Motor neuron (in vitro differentiated cells): ENCODE measurements around the gene SLC35F1. TPM values are rescaled to one million over a fixed set of nuclear protein-coding genes. Genes with fewer than 3 reads are reported as not detected.

Experiments used
- ATAC-seq, 8 experiments: fragments of 200-7000 bp; cut with Tn5 transposase; replicated peaks in 6 of 8; 2 replicates each; pipeline ENCODE4 v1.8.0; 2021; ENCODE audit warnings: mild to moderate bottlenecking in 8 of 8, moderate library complexity in 8 of 8
- H3K27ac ChIP-seq, 2 donors: fragments of 250-450 bp; sonication (Bioruptor Pico); 2 replicates each; pipeline ENCODE4 v1.9.0; 2021; ENCODE audit warnings: antibody characterized with exemption in 2 of 2, mild to moderate bottlenecking in 2 of 2, moderate library complexity in 1 of 2
- H3K4me1 ChIP-seq, 2 donors: fragments of 250-450 bp; sonication (Bioruptor Pico); replicated peaks in 1 of 2; 2 replicates each; pipeline ENCODE4 v1.6.1; 2021; ENCODE audit warnings: antibody characterized with exemption in 2 of 2, mild to moderate bottlenecking in 2 of 2, moderate library complexity in 1 of 2
- H3K4me3 ChIP-seq, 5 donors: fragments of 250-450 bp; sonication (Bioruptor Pico); 2 replicates each; pipeline ENCODE4 v1.9.0; 2021; ENCODE audit warnings: antibody characterized with exemption in 5 of 5, mild to moderate bottlenecking in 5 of 5, moderate library complexity in 4 of 5
- WGBS, 10 experiments: fragments of 450-650 bp; shearing (Covaris generic); methylation state at CpG; one replicate each; pipeline ENCODE4 v1.0.0; 2022; 5-methylcytosine and 5-hydroxymethylcytosine counted together
- in situ Hi-C, 9 experiments: fragments of 400-800 bp; cut with MboI; loops; one replicate each; pipeline ENCODE4 v1.15.0; 2021; ENCODE audit warnings: low sequenced_read_pairs in 9 of 9, low pct_unique_long_range_greater_than_20kb in 2 of 9; ENCODE audit not compliant: unreplicated experiment in 9 of 9
- total RNA-seq, 8 experiments: library from RNA; unstranded; fragments of 300-600 nt; gene quantifications; 2 replicates each; pipeline versions ENCODE4 v1.2.3 to v1.2.4, GENCODE V29; 2022

SLC35F1 gene
- total RNA-seq, 8 experiments from 2014 or later = 0.15 to 39.4 (median 30.9) TPM; not detected in 1

- Histone ChIP-seq H3K4me1 (peaks cover 0 to 3% of the 10 kb centered on the region in 2 donors), H3K27ac (no peak overlapping the region), H3K4me3 (no peak overlapping the region)
- in situ Hi-C loops = no loop called here
- peak in 1 of 8 experiments; percentile 39 for ATAC-seq
- 0 to 100% (median 92%) methylated on average over 2 to 4 of the region's 4 CpGs; no CpG with 5 or more reads in 1 of the 10 experiments for WGBS, 10 experiments
These were observed 135.8 kb downstream of the SLC35F1 start for GRCh38 chr6:118042855-118043254.

GRCh38 chr6:118044275-118044674 is 137.2 kb downstream of the SLC35F1 start:
- in situ Hi-C loops = no loop called here
- H3K4me3 ChIP-seq = no peak overlapping the region
- 0 to 100% (median 71%) methylated on average over 1 to 2 of the region's 2 CpGs; no CpG with 5 or more reads in 3 of the 10 experiments for WGBS, 10 experiments
- no peak overlapping the region for H3K27ac ChIP-seq
- peak in 2 of 8 experiments; percentile 67 to 74 for ATAC-seq
- H3K4me1 ChIP-seq = peaks cover 0 to 3% of the 10 kb centered on the region in 2 donors

GRCh38 chr6:118054082-118054481 is 147.0 kb downstream of the SLC35F1 start:
- no peak overlapping the region for H3K4me3 ChIP-seq
- 0 to 88% (median 80%) methylated on average over 1 of the region's 1 CpG; no CpG with 5 or more reads in 2 of the 10 experiments for WGBS, 10 experiments
- in situ Hi-C loops = no loop called here
- ATAC-seq = no peak
- H3K4me1 ChIP-seq = no peaks in the 10 kb centered on the region
- H3K27ac ChIP-seq = no peak overlapping the region

- WGBS, 10 experiments = 0 to 100% (median 83%) methylated on average over 1 to 5 of the region's 8 CpGs; no CpG with 5 or more reads in 1 of the 10 experiments
- Histone ChIP-seq H3K4me1 (no peaks in the 10 kb centered on the region), H3K27ac (no peak overlapping the region), H3K4me3 (no peak overlapping the region)
- ATAC-seq = no peak
- in situ Hi-C loops = no loop called here
These were observed 154.6 kb downstream of the SLC35F1 start for GRCh38 chr6:118061666-118062065.

GRCh38 chr6:118080547-118080946 is 173.5 kb downstream of the SLC35F1 start:
- in situ Hi-C loops = no loop called here
- no peaks in the 10 kb centered on the region for H3K4me1 ChIP-seq

GRCh38 chr6:118083711-118084110 is 176.6 kb downstream of the SLC35F1 start:
- H3K4me1 ChIP-seq = peaks cover 4 to 13% of the 10 kb centered on the region in 2 donors
- 0 to 100% (median 65%) methylated on average over 1 to 2 of the region's 2 CpGs; no CpG with 5 or more reads in 1 of the 10 experiments for WGBS, 10 experiments
- H3K27ac ChIP-seq = no peak overlapping the region
- in situ Hi-C loops = no loop called here
- no peak for ATAC-seq
- H3K4me3 ChIP-seq = no peak overlapping the region

More at GRCh38 chr6:118080547-118080946, 173.5 kb downstream of the SLC35F1 start:
- no peak overlapping the region for H3K27ac ChIP-seq
- WGBS, 10 experiments = 0 to 83% (median 46%) methylated on average over 1 to 2 of the region's 2 CpGs; no CpG with 5 or more reads in 3 of the 10 experiments
- peak in 2 of 8 experiments; percentile 32 to 34 for ATAC-seq
- H3K4me3 ChIP-seq = no peak overlapping the region

- in situ Hi-C loops = no loop called here
- Histone ChIP-seq H3K4me1 (peaks cover 4 to 13% of the 10 kb centered on the region in 2 donors), H3K27ac (no peak overlapping the region), H3K4me3 (no peak overlapping the region)
- ATAC-seq = no peak
- WGBS, 10 experiments = 0 to 100% (median 89%) methylated on average over 1 to 2 of the region's 2 CpGs; no CpG with 5 or more reads in 1 of the 10 experiments
These were observed 178.6 kb downstream of the SLC35F1 start for GRCh38 chr6:118085665-118086064.

- in situ Hi-C loops = no loop called here
These were observed 179.1 kb downstream of the SLC35F1 start for GRCh38 chr6:118086159-118086558.

GRCh38 chr6:118092086-118092485 is 185.0 kb downstream of the SLC35F1 start:
- Histone ChIP-seq H3K4me1 (no peaks in the 10 kb centered on the region), H3K27ac (no peak overlapping the region), H3K4me3 (no peak overlapping the region)
- no peak for ATAC-seq
- in situ Hi-C loops = no loop called here

More at GRCh38 chr6:118086159-118086558, 179.1 kb downstream of the SLC35F1 start:
- no peak for ATAC-seq
- peaks cover 4 to 13% of the 10 kb centered on the region in 2 donors for H3K4me1 ChIP-seq
- WGBS, 10 experiments = 0 to 83% (median 59%) methylated on average over 1 to 2 of the region's 2 CpGs
- no peak overlapping the region for H3K4me3 ChIP-seq
- no peak overlapping the region for H3K27ac ChIP-seq

GRCh38 chr6:118097576-118097975 is 190.5 kb downstream of the SLC35F1 start:
- WGBS, 10 experiments = 4 to 100% (median 95%) methylated on average over 1 to 3 of the region's 3 CpGs; no CpG with 5 or more reads in 1 of the 10 experiments
- no peak overlapping the region for H3K27ac ChIP-seq
- no peak overlapping the region for H3K4me3 ChIP-seq
- no peak for ATAC-seq
- in situ Hi-C loops = no loop called here
- H3K4me1 ChIP-seq = peaks cover 23 to 26% of the 10 kb centered on the region in 2 donors

GRCh38 chr6:118100717-118101116 is 193.7 kb downstream of the SLC35F1 start:
- 0 to 67% (median 32%) methylated on average over 1 to 2 of the region's 2 CpGs; no CpG with 5 or more reads in 4 of the 10 experiments for WGBS, 10 experiments
- Histone ChIP-seq H3K4me1 (peaks cover 26 to 30% of the 10 kb centered on the region in 2 donors), H3K27ac (peak overlapping the region; percentile 74 to 84), H3K4me3 (no peak overlapping the region)
- peak in 7 of 8 experiments; percentile 82 to 95 (median 90) for ATAC-seq
- in situ Hi-C loops = no loop called here

- peaks cover 26 to 30% of the 10 kb centered on the region in 2 donors for H3K4me1 ChIP-seq
- in situ Hi-C loops = no loop called here
- 0 to 60% (median 14%) methylated on average over 1 of the region's 1 CpG; no CpG with 5 or more reads in 3 of the 10 experiments for WGBS, 10 experiments
- peak in 7 of 8 experiments; percentile 42 to 76 (median 63) for ATAC-seq
- H3K4me3 ChIP-seq = no peak overlapping the region
- H3K27ac ChIP-seq = peak overlapping the region; percentile 74 to 84
These were observed 194.2 kb downstream of the SLC35F1 start for GRCh38 chr6:118101220-118101619.

GRCh38 chr6:118101831-118102345 is 194.8 kb downstream of the SLC35F1 start:
- H3K27ac ChIP-seq = peak overlapping the region; percentile 74 to 84
- H3K4me1 ChIP-seq = peaks cover 26 to 30% of the 10 kb centered on the region in 2 donors
- no peak overlapping the region for H3K4me3 ChIP-seq
- 0 to 100% (median 8%) methylated on average over 1 to 4 of the region's 4 CpGs; no CpG with 5 or more reads in 1 of the 10 experiments for WGBS, 10 experiments
- ATAC-seq = peak in 5 of 8 experiments; percentile 2 to 31 (median 11)
- in situ Hi-C loops = no loop called here
